ENCODE measurements around the gene SHD. TPM values are rescaled to one million over a fixed set of nuclear protein-coding genes. Genes with fewer than 3 reads are reported as not detected.

The SHD gene
- total and polyA plus RNA-seq, 9 of the 15 experiments (the other 6 are each of a cell fraction or from before 2014, with no cell fraction given) = 0.05 to 0.62 (median 0.15) TPM; not detected in 5

GRCh38 chr19:4328243-4328990 lies 49.4 kb downstream of the SHD start (continued):
- TF ChIP-seq NR4A1 (CRISPR knock-in tag; IDR thresholded peaks at IDR 0.05) (peak; percentile 70; the same call in 1 of the 2 replicates), NR4A1 (tag; IDR thresholded peaks at IDR 0.05) (no peak), POLR3G (IDR thresholded peaks at IDR 0.05; ENCODE audit: extremely low read depth, insufficient read length, insufficient replicate concordance) (no peak), MXI1 (IDR thresholded peaks at IDR 0.05; ENCODE audit: low read depth, low read length) (peak; percentile 73), MEIS2 (IDR thresholded peaks at IDR 0.05; ENCODE audit: partially characterized antibody) (peak; percentile 61), HDAC8 (tag; IDR thresholded peaks at IDR 0.05) (no peak), MXD1 (CRISPR knock-in tag; IDR thresholded peaks at IDR 0.05; ENCODE audit: borderline replicate concordance, poor library complexity, severe bottlenecking) (peak; percentile 47), SIN3A (IDR thresholded peaks at IDR 0.05; ENCODE audit: borderline replicate concordance in 2 of 2, control insufficient read depth in 1 of 2, low read depth in 2 of 2, low read length in 2 of 2) (peak; percentile 66 to 88; a peak in 3 of 4 replicates), CREM (IDR thresholded peaks at IDR 0.05; ENCODE audit: low read depth) (peak; percentile 84), KDM5B (IDR thresholded peaks at IDR 0.05; ENCODE audit: insufficient replicate concordance, low read depth, low read length) (peak; percentile 81), ZNF551 (CRISPR knock-in tag; IDR thresholded peaks at IDR 0.05) (no peak), GABPB2 (CRISPR knock-in tag; conservative IDR thresholded peaks at IDR 0.05) (no peak; the same call in 1 of the 2 replicates), ETV1 (tag; conservative IDR thresholded peaks at IDR 0.05; ENCODE audit: low read depth) (no peak)
- TF ChIP-seq, protein P1, sequence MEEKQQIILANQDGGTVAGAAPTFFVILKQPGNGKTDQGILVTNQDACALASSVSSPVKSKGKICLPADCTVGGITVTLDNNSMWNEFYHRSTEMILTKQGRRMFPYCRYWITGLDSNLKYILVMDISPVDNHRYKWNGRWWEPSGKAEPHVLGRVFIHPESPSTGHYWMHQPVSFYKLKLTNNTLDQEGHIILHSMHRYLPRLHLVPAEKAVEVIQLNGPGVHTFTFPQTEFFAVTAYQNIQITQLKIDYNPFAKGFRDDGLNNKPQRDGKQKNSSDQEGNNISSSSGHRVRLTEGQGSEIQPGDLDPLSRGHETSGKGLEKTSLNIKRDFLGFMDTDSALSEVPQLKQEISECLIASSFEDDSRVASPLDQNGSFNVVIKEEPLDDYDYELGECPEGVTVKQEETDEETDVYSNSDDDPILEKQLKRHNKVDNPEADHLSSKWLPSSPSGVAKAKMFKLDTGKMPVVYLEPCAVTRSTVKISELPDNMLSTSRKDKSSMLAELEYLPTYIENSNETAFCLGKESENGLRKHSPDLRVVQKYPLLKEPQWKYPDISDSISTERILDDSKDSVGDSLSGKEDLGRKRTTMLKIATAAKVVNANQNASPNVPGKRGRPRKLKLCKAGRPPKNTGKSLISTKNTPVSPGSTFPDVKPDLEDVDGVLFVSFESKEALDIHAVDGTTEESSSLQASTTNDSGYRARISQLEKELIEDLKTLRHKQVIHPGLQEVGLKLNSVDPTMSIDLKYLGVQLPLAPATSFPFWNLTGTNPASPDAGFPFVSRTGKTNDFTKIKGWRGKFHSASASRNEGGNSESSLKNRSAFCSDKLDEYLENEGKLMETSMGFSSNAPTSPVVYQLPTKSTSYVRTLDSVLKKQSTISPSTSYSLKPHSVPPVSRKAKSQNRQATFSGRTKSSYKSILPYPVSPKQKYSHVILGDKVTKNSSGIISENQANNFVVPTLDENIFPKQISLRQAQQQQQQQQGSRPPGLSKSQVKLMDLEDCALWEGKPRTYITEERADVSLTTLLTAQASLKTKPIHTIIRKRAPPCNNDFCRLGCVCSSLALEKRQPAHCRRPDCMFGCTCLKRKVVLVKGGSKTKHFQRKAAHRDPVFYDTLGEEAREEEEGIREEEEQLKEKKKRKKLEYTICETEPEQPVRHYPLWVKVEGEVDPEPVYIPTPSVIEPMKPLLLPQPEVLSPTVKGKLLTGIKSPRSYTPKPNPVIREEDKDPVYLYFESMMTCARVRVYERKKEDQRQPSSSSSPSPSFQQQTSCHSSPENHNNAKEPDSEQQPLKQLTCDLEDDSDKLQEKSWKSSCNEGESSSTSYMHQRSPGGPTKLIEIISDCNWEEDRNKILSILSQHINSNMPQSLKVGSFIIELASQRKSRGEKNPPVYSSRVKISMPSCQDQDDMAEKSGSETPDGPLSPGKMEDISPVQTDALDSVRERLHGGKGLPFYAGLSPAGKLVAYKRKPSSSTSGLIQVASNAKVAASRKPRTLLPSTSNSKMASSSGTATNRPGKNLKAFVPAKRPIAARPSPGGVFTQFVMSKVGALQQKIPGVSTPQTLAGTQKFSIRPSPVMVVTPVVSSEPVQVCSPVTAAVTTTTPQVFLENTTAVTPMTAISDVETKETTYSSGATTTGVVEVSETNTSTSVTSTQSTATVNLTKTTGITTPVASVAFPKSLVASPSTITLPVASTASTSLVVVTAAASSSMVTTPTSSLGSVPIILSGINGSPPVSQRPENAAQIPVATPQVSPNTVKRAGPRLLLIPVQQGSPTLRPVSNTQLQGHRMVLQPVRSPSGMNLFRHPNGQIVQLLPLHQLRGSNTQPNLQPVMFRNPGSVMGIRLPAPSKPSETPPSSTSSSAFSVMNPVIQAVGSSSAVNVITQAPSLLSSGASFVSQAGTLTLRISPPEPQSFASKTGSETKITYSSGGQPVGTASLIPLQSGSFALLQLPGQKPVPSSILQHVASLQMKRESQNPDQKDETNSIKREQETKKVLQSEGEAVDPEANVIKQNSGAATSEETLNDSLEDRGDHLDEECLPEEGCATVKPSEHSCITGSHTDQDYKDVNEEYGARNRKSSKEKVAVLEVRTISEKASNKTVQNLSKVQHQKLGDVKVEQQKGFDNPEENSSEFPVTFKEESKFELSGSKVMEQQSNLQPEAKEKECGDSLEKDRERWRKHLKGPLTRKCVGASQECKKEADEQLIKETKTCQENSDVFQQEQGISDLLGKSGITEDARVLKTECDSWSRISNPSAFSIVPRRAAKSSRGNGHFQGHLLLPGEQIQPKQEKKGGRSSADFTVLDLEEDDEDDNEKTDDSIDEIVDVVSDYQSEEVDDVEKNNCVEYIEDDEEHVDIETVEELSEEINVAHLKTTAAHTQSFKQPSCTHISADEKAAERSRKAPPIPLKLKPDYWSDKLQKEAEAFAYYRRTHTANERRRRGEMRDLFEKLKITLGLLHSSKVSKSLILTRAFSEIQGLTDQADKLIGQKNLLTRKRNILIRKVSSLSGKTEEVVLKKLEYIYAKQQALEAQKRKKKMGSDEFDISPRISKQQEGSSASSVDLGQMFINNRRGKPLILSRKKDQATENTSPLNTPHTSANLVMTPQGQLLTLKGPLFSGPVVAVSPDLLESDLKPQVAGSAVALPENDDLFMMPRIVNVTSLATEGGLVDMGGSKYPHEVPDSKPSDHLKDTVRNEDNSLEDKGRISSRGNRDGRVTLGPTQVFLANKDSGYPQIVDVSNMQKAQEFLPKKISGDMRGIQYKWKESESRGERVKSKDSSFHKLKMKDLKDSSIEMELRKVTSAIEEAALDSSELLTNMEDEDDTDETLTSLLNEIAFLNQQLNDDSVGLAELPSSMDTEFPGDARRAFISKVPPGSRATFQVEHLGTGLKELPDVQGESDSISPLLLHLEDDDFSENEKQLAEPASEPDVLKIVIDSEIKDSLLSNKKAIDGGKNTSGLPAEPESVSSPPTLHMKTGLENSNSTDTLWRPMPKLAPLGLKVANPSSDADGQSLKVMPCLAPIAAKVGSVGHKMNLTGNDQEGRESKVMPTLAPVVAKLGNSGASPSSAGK (IDR thresholded peaks at IDR 0.05) = peak; percentile 91
